ENCODE data around the gene SOCS6.

DNA sequence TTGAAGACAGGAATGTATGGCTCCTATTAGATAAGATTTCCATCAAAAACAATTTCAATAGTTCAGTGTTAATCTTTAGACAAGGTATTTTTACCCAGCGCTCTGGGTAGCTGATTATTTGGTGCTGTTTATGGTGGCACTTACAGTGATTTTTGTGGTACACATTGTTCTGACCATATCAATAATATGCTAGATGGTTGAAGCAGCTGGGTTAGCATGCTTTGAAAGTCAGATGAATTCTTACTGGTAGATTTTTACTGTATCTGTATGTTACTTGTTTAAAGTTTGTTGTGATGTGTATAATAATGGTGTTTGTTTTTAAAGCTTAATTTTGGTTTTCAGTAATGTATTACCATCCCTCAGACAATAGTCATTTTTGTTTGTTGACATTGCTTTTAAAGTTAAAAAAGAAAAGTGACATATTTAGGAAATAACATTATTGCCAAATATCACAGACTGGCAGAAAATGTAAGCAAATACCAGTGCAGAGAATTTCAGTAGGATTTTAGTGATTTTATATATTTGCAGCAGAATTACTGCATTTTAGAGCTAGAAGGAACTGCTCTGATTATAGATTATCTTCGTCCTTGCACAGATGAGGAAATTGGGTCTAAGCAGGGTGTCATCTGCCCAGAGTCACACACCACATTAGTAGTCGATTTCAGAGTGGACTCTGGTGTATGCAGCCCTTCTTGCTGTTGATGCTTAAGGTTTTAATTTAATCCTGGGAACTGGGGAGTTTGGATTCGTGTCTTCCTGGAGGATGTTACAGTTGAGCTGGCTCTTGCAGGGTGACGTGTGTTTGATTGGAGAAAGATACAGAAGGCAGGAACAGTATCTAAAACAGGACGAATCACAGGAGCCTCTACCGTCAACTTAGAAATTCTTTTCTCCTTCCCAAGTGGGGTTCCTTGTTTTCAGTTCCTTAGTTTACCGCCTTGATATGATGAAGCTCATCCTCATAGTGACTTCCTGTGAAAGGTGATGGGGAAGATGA lies 6.6 kb downstream of the SOCS6 start:
- TF ChIP-seq, protein P1, sequence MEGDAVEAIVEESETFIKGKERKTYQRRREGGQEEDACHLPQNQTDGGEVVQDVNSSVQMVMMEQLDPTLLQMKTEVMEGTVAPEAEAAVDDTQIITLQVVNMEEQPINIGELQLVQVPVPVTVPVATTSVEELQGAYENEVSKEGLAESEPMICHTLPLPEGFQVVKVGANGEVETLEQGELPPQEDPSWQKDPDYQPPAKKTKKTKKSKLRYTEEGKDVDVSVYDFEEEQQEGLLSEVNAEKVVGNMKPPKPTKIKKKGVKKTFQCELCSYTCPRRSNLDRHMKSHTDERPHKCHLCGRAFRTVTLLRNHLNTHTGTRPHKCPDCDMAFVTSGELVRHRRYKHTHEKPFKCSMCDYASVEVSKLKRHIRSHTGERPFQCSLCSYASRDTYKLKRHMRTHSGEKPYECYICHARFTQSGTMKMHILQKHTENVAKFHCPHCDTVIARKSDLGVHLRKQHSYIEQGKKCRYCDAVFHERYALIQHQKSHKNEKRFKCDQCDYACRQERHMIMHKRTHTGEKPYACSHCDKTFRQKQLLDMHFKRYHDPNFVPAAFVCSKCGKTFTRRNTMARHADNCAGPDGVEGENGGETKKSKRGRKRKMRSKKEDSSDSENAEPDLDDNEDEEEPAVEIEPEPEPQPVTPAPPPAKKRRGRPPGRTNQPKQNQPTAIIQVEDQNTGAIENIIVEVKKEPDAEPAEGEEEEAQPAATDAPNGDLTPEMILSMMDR (IDR thresholded peaks at IDR 0.05; ENCODE audit: low read length) = no peak
- no peak for TF ChIP-seq EZH2 (optimal IDR thresholded peaks at IDR 0.05; ENCODE audit: low read depth, low read length)
- no peak for TF ChIP-seq EZH2phosphoT487 (IDR thresholded peaks at IDR 0.05; ENCODE audit: low read length)
